Left ventricle myocardium superior (tissue), 1 donor: Measurements from ENCODE around the gene AMFR. TPM values are rescaled to one million over a fixed set of nuclear protein-coding genes. Genes with fewer than 3 reads are reported as not detected.

ENCODE experiments used
- ATAC-seq: fragments of 200-7000 bp; cut with Tn5 transposase; one replicate; pipeline ENCODE4 v1.9.1; 2020; ENCODE audit warnings: mild to moderate bottlenecking, moderate library complexity
- DNase-seq: peaks from one replicate; pipeline ENCODE4 v3.0.0-alpha.2; 2020
- intact Hi-C: fragments of 100-400 bp; cut with micrococcal nuclease; formaldehyde crosslinking; loops from one replicate; pipeline ENCODE4 v1.11.0; 2022
- total RNA-seq: library from RNA; stranded (reverse); fragmentation: NEBNext Ultra II Directional; extraction: Animal tissue kit (Norgen Biotek cat#: 25700); gene quantifications from one replicate; pipeline ENCODE4 v1.2.1, GENCODE V29; 2021
- donor health status: DM: no; HTN: yes; CAD: no; lungs with severe emphysema.

The AMFR gene
- total RNA-seq, 1 donor from 2014 or later = 59.1 TPM

DNA sequence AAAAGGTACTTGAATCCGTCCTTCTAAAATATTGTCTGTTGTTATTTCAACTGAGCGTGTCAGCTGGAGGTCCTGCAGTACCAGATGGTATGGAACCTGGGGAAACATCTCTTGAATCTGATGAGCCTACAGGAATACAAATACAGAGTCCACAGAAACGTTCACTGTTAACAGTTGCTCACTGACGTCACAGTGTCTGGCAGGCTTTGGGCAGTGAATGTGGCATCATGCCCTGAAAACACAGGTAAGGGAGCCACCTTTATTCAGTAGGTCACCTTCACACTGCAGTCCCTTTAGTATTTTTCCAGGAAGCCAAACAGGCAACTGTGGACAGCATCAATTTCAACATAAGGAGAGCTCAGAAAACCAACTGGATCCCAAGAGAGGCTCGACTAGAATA, 56.1 kb downstream of the AMFR start:
- intact Hi-C loops = no loop called here
- no peak for ATAC-seq
- no peak for DNase-seq

GRCh38 chr16:56368545-56368944, 56.8 kb downstream of the AMFR start:
- ATAC-seq (no peak), DNase-seq (no peak)
- intact Hi-C loops = no loop called here

DNA sequence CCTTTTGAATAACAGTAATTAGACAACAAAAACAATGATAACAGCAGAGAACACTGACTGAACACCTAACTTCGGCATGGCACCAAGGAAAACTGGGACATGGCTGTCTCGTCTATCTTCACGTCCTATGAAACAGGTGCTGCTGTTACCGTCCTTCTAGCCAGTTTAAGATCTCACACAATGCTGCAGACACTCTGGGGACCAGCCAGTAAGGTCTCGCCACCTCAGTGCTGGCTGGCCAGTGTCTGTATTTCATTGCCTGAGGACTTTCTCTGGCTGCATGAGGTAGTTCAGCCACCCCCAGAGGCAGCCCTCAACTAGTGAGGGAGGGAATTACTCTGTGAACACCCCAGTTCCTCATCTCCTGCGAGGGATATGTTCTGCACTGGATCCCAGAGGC, 57.6 kb downstream of the AMFR start:
- intact Hi-C loops = no loop called here
- DNase-seq (no peak), ATAC-seq (no peak)

DNA sequence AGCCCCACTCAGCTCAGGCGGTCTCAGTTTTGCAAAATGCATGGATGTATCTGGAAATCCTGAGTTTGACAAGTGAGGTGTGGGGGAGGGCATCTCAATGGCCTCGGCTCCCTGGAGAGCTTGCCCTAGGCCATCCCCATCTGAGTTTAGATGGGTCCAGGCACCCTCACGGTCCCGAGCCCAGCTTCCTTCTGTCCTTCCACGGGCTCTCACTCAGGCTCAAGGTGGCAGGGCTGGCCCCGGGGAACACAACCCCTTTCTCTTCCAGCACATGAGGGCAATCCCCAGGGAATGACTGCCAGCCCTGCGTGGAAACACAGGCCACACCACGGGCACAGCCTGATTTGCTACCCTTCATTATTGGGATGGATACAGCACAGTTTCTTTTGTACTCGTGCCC, 58.4 kb downstream of the AMFR start:
- ATAC-seq (no peak), DNase-seq (no peak)
- intact Hi-C loops = no loop called here

- DNase-seq = no peak
- intact Hi-C loops = no loop called here
These were observed 59.8 kb downstream of the AMFR start for GRCh38 chr16:56365552-56365951.

DNA sequence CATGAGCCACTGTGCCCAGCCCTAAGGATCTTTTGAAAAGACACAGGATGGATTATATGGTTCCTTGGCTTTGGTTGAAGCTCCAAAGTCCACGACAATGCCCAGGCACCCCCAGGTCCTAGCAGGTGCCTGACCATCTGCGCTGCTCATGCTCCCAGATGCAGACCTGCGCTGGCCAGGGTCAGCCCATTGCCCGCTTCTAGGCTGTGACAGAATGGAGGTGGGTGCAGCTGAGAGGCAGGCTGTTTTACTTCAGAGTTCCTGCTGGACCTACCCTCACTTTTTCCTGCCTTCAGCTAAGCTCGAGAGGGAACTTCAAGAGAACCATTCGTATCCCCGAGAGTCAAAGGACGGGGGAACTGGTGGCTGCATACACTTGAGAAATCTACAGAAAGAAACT, 60.5 kb downstream of the AMFR start:
- ATAC-seq (no peak), DNase-seq (no peak)
- intact Hi-C loops = no loop called here

More at GRCh38 chr16:56365552-56365951, 59.8 kb downstream of the AMFR start:
- no peak for ATAC-seq

DNA sequence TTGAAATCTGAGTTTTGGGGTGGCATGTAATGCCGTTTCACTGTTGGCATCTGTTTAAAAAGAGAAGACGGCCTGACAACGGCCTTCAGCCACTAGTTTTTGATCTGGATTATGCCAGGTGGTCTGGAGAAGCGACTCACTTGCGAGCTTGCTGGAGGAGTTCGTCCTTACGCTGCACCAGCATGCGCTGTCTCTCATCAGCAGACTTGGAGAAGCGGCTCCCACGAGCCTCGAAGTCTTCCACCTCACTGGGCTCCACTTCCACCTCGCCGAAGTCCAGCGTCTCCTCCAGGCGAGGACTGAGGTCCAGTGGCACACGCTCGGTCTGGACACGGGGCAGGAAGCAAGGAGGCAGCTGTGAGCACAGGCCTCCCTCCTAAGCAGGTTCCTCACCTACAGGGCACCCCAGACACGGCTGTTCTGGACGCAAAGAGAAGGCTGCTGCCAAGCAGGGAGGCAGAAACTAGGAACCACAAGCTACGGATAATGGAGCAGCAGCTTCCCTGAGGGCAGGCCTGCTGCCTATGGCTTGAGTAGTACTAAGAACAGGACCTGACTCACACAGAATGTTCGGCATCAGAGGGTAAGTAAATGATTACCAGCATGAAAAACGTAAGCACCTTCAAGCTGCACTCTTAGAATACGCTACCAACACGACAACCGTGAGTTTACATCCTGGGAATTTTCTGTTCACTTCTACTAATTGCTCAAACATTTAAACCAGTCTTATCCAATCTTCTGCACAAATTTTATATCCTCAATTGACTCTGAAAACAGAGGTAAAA, 61.4 kb downstream of the AMFR start:
- intact Hi-C loops = no loop called here
- ATAC-seq (no peak), DNase-seq (no peak)

DNA sequence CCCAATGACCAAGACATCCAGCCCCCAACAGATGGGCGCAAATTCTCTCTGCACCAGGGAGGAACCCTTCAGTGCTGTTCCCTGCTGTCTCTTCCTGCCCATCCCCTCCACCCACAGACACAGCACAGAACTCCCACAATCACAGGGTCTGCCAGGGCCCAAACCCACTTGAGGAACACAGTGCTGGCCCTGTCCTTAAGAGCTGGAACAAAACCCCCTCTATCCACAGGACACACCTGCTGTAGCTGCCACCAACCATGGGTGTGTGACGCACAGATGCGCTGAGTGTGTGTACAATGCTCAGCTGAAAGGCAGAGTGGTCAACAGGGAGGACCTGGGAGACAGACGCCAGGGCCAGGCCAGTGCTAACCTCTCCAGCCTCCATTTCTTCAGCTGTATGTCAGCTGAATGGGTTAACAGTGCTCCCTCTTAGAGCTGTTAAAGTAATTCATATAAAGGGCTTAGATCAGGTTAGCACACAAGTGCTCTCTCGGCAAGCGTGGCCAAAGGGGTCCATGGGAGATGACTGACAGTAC, 62.1 kb downstream of the AMFR start:
- intact Hi-C loops = no loop called here
- DNase-seq (no peak), ATAC-seq (no peak)

DNA sequence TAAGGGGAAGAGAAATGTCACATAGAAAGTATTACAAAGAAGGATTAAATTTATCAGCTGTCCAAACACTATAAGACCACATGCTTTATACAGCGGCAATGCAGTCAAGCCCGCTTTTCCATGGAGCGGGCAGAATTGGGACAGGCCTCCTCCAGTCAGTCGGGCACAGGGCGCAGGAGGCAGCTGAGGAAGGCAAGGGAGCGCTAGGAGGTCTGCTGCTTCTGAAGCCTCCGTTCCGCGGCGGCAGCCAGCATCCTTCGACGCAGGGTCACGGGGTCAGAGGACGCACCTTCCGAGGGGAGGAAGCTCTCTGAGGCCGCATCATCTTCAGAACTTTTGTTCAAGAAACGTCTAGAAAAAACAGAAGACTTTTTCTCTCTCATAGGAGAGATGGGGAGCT, 62.6 kb downstream of the AMFR start:
- peak; percentile 23 for DNase-seq
- intact Hi-C loops = no loop called here
- no peak for ATAC-seq

- intact Hi-C loops = no loop called here
- ATAC-seq (no peak), DNase-seq (no peak)
These were observed 63.2 kb downstream of the AMFR start for GRCh38 chr16:56362057-56362655.

- DNase-seq (peak; percentile 16), ATAC-seq (no peak)
- intact Hi-C loops = no loop called here
These were observed 65.0 kb downstream of the AMFR start for GRCh38 chr16:56360117-56361008.

GRCh38 chr16:56357765-56358322, 67.5 kb downstream of the AMFR start:
- DNase-seq = peak; percentile 30
- intact Hi-C loops = no loop called here
- no peak for ATAC-seq

DNA sequence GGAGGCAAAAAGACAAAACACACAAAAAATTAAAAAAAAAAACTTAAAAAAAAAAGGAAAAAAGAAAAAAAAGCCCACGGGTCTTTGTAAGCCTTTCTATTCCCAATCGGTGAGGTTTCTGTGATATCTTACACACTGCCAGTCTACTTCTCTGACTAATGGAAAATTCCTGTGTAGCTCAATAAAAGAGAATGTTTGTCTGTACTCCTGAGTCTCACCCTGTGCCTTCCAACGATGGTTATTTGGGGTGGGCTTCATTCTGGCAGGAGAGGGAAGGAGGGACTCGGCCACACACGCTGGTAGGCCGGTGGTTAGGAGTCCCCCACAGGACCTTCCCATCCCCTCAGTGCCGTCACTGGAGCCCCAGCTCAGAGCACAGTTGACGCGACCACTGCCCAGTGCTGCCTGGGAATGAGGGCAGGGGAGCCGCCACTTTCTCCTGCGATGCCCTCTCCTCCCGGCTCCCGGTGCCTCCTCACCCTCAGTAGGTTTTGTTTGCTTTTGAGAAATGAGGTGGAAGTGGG, 68.0 kb downstream of the AMFR start:
- intact Hi-C loops = no loop called here
- peak; percentile 36 for ATAC-seq
- peak; percentile 30 for DNase-seq

DNA sequence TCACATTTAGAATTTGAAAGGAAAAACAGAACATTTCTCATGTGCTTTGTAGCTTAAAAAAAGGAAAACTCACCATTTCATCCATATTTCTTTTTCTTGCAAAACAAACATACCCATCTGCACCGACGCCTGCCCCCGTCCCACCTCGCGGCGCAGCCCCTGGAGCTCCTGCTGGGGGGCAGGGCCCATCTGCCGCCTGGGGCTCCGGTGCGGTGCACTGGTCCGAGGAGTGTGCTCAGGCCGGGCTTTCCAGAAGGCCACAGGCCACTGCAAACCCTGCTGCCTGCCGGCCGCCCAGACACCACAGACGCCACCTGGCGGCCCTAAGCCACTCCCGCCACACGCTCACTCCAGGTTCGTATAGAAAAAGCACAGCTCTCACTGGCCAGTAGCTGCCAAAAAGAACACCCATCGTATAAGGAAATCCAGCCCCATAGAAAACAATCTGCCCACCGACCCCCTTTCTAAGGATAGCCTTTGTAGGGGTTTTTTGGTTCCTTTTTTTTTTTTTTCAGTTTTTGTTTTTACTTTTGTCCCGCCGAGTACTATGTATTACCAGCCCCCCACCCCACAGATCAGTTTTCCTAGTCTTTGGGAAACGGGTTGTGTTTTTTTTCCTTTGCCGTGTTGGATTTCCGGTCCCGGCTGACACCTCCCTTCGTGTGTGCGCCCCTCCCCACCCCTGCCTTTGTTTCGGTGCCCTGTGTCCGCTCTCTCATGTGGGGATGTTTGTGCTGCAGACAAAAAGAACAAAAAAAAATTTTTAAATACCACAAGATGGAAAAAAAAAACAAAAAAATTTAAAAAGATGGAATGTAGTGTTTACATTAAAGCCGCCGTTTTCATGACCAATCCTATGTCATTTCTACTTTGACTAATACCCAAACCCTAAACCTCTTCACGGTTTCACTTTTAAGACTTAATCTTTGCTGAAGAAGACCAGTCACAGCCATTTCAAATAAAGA, 68.8 kb downstream of the AMFR start:
- ATAC-seq = peak; percentile 96
- intact Hi-C loops = no loop called here
- peak; percentile 89 for DNase-seq

DNA sequence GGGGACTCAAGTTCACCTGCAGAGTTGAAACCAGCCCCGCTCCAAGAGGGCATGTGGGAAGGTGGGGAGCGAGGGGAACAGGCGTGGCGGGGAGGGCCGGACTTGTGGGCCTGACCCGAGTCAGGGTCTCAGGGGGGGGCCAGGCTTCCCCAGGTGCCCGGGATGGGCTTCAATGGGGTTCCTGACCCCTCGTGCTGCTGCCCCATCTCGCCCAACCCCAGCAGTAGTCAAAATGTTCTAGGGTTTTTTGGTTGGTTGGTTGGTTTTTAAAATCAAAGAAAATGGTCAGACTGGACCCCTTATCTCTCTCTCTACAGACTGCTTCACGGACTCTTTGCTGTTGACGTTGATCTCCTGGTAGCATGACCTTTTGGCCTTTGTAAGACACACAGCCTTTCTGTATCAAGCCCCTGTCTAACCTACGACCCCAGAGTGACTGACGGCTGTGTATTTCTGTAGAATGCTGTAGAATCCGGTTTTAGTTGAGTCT, 69.5 kb downstream of the AMFR start:
- no peak for ATAC-seq
- intact Hi-C loops = no loop called here
- peak; percentile 22 for DNase-seq

DNA sequence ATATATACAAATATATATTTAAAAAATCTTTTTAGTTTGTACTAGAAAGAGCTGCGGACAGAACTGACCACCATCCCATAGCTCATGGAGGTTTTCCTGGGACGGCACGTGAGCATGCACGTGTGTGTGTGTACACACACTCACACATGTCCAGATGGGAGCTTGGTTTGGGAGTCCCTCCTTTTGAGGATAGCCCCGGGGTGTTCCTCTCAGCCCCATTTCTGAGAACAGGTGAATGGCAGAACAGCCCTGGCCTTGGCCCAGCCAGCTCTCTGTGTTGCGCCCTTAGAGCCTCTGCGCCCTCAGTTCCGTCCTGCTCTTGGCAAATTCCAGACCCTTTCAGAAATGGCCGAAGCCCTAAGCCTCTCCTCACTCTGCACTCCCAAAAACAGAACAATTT, 70.1 kb downstream of the AMFR start:
- ATAC-seq = no peak
- intact Hi-C loops = no loop called here
- DNase-seq = peak; percentile 22

DNA sequence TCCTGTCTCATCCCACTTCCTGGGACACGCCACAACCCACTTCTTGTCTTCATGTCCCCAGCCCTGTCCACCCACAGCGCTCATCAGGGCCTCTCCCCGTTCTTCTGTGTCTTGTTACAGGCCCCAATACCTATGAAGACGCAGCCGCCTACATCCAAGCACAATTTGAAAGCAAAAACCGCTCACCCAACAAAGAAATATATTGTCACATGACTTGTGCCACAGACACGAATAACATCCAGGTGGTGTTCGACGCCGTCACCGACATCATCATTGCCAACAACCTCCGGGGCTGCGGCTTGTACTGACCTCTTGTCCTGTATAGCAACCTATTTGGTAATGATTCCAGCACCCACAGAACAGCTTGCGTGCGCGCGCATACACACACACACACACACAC, 70.6 kb downstream of the AMFR start:
- ATAC-seq = no peak
- DNase-seq = no peak
- intact Hi-C loops = no loop called here

DNA sequence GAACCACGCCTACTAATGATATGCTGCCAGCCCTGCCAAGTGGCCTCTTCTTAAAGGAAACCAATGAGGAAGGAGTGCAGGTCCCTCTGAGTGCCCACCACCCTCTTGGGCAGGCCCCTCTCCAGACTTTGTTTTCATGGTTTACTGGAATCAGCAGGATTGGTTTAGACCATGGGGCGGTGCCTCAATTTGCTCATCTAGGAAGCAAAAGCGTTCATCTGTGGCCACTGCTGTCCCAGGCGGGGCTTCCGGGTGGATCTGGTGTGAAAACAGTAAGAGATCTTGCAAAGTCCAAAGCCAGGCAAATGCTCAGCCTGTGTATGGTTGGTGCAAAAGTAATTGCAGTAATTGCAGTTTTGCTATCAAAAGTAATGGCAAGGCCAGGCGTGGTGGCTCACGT, 71.3 kb downstream of the AMFR start:
- DNase-seq (no peak), ATAC-seq (no peak)
- intact Hi-C loops = no loop called here
